HG03439 (cell line): ENCODE results near the gene HSPA6.
"Not testable (repeated sequence)": the region's sequence is repeated elsewhere in the genome, so short reads cannot be mapped to it uniquely, and the experiment has no call there.

Source experiments
- ATAC-seq: cut with Tn5 transposase; IDR thresholded peaks from one replicate; pipeline ENCODE4 v1.9.1; 2021; ENCODE audit warnings: mild to moderate bottlenecking, moderate library complexity; ENCODE audit not compliant: unreplicated experiment

HSPA6 gene

DNA sequence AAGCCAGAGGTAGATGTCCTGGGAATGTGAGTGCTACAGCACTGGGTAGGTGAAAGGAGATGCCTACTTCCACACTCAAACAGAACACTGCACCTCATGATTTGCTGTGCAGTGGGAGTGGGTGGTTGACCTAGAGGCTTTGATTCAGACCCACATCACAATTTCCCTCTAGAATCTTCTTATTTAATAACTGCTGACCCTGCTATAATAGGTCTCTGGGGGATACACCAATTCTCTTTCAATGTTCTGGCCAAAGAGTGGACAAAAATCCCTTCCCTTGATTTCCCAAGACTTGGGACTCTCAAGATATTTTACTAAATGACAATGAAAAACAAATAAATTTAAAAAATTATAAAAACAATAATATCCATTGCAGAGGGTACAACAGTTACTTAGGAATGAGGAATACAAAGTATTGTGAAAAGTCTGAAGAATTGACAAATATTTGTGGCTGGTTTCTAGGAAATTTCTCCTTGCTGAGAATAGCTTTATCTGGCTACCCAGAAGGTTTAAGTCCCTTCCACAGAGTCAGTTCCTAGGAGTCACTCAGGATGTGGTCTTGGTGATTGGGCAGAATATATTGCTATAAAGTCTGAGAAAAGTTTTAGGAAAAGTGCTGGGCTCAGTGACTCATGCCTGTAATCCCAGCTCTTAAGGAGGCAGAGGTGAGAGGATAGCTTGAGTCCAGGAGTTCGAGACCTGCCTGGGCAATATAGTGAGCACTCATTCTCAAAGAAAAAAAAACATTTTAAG, 21.5 kb upstream of the HSPA6 start:
- ATAC-seq = no peak

DNA sequence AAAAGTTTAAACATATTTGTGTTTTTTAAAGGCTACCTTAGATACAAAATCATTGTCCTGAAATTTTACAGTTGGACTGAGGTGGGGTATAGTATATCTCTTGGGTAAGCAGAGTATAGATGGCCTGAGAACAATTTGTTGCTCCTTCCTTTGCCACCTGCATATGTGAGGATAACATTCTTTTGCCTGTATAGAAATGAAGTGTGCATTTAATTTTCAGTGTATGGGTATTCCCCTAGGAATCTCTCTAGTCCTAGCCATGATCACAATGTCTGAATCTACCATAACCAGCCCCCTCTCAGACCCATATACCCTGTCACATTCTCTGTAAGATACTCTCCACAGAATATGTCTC, 21.0 kb upstream of the HSPA6 start:
- no peak for ATAC-seq

DNA sequence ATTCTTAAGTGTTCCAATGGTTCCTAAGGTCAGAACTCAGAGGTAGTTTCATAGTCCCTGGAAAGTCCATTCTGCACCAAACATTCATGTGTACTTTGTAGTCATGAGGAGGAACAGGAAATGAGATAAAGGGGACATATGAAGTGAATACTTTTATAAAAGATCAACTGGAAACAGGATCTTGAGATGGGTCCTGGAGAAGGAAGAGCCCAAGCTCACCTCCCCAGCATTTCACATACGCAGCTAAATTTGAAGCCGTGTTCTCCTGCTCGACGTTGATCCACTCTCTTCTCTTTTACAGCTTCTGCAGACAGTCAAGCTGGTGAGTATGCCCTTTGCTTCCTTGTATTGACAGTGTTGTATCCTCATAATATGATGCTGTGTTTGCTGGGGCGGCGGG, 18.7 kb upstream of the HSPA6 start:
- no peak for ATAC-seq

DNA sequence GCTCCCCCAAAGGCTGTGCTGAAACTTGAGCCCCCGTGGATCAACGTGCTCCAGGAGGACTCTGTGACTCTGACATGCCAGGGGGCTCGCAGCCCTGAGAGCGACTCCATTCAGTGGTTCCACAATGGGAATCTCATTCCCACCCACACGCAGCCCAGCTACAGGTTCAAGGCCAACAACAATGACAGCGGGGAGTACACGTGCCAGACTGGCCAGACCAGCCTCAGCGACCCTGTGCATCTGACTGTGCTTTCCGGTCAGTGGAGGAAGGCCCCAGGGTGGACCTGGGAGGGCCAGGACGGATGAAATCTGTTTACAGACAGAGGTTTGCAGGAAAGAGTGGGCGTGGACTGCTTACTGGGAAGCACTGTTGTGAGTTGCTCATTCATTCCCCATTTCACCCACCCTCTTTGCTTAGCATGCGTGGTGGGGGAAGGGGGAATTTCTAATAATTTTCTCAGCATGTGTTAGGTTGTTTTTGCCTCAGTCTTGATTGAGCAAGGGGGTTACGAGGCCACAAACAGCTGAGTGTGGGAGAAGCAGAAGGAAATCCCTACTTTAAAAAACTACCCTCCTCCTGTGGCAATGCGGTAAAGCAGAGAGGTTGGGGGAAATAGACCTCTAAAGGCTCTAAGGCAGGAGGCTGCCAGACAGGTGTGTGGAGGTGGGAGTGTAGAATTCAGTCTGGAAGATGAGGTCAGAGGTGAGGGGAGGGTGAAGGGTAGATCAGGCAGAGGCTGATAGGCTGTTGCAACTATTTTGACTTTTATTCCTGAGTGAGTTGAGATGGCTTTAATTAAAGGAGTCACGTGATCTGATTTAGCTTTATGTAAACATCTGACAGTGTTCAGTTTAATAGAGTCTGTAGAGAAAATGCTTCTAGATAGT, 17.8 kb upstream of the HSPA6 start:
- ATAC-seq = no peak

DNA sequence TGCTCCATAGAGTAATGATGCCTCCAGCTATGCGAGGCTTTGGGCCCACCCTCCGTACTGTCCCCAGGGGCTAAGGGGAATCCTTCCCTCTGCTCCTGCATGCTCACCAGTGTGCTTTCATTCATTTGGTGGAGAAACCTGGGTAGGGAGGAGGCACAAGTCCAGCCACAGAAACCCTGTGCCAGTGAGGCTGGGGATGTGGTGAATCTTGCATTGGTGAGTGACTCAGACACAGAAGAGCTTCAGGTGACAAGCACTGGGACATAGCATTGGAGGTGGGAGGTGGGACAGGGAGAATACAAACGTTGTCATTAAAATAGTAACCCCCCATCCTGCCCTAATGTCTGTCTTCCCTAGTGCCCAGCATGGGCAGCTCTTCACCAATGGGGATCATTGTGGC, 13.9 kb upstream of the HSPA6 start:
- no peak for ATAC-seq

DNA sequence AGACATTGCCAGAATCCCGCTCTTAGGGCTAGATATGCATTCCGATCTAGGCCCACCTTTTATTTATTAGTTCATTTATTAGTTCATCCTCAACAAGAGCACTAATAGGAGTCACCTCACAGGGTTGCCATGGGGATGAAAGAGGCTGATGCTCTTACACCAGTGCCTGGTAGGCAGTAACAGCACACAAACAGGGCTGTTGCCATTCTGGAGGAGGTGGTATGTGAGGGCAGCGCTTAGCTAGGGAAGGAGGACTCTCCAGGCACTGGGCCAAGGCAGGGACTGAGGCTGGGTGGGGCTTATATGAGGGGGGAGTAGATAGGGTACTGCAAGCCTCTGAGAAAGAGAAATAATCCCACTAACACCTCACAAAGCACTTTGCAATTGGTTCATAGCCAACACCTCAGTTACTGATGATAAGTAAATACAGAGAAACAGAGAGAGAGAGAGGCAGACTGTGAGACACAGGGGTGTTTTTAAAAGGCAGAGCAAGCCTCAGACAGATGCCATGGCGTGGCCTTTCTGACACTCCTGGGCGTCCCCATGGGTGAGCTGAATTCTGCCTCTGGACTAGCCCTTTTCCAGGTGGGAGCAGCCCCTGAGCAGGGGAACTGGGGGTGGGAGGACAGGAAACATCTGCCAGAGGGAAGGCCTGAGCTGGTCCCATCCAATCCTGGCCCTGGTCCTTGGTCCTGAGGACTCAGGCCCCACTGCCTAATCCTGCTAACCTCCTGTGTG, 13.2 kb upstream of the HSPA6 start:
- no peak for ATAC-seq

DNA sequence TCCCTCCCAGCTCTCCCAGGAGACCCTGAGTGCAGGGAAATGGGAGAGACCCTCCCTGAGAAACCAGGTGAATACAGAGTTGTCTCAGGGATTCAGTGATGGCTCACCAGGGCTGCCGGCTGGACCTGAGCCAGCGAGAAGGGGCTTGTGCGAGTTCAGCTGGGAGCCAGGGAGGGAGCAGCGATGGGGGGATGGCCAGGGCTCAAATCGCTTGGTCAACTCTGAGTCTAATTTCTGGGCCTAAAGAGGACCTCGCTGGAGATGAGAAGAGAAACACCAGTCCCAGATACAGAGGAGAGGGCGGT, 12.6 kb upstream of the HSPA6 start:
- no peak for ATAC-seq

DNA sequence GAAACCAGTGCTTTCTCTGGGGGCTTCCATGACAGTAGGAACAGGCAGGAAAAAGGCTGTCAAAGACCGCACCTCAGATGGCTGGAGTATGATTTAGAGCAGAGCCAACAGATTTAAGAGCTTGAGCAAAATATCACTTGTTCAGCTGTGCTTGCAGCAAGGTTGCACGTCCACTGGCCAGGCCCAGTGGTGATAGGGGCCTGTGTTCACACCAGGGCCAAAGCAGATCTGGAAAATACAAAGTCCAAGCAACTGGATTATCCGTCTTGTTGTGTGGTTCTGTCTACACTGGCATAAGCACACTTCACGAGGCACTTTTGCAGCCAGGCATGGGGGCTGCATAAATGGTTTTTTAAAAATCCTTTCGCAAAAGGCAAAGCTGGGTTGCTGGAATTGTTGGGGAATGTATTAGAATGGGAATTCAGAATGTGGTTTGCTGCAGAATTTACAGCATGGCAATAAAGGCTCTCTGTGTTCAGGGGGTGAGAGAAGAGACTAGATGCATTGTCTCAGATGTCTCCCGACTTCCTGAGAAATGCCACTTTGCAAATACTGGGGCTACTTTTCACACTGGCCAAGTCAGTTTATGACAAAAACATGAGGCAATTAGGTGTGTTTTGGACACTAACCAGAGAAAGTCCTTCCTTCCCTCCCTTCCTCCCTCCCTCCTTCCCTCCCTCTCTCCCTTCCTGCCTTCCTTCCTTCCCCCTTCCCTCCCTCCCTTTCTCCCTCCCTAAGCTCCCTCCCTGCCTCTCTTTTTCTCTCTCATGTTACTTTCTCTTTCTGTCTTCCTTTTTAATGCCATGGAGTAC, 11.5 kb upstream of the HSPA6 start:
- ATAC-seq = not testable (repeated sequence)

DNA sequence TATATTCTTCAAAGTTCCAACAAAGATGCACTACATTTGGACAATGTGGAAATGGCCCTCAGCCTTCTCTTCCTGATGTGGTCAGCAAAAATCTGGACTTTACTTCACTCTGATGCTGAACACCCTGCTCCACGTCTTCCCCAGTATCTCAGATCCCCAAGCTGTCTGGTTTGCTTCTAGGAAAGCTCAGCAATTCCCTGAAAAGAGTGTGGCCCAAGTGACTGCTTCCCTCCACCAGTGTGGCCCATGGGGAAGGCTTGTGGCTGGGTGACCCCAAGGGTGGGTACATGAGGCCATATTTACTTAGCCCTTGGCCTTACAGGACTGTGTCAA, 10.9 kb upstream of the HSPA6 start:
- ATAC-seq = not testable (repeated sequence)

DNA sequence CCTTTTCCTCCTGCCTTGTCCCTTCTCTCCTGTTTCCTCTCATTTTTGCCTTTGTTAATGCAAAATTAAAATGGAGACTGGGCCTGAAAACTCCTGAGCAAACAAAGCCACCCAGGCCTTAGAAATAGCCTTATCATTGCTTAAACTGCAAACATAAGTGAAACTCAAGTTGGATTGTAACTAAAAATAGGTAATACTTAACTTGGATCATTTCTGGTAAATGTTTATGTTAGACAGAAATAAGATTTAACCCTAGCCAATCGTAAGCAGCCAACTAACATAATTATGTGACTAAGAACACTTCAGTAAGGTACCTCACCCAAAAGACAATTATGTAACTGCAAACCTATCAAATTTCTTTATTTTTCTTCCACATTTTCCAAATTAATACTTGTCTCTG, 10.4 kb upstream of the HSPA6 start:
- ATAC-seq = not testable (repeated sequence)

DNA sequence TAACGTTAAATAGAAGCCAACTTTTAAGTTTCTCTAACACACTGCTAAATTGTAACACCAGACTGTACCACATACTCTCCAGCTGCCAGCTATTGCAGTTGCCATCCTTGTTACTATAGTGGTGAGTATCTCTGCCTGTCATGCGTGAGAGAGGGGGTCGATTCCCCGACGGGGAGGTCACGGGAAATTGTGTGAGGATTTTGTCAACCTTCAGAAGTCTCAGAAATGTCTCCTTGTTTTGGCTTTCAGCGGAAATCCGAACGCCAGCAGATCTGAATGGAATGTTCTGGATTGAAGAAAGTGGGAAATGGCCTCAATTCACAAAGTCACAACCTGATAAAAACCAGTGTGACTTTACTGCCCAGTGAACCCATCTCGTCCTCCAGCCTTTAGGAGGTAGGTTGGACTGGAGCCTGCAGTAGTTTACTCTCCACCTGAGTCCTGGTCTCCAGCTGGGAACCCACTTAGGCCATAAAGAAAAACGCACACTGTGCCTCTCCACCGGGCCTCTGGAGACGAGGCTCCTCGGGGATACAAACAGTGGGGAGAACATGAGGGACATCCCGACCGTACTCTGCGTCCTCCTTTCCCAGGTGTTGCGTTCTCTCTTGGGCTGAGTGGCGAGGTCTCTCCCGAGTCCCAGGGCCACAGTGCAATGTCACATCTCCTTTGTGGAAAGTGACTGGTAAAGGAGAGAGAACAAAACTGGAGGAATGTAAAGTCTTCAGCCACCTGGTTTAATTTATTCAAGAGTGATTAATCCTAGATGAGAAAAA, 1.1 kb upstream of the HSPA6 start:
- ATAC-seq = not testable (repeated sequence)

DNA sequence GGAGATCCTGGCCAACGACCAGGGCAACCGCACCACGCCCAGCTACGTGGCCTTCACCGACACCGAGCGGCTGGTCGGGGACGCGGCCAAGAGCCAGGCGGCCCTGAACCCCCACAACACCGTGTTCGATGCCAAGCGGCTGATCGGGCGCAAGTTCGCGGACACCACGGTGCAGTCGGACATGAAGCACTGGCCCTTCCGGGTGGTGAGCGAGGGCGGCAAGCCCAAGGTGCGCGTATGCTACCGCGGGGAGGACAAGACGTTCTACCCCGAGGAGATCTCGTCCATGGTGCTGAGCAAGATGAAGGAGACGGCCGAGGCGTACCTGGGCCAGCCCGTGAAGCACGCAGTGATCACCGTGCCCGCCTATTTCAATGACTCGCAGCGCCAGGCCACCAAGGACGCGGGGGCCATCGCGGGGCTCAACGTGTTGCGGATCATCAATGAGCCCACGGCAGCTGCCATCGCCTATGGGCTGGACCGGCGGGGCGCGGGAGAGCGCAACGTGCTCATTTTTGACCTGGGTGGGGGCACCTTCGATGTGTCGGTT, 477 bp downstream of the HSPA6 start:
- peak; percentile 5 for ATAC-seq

DNA sequence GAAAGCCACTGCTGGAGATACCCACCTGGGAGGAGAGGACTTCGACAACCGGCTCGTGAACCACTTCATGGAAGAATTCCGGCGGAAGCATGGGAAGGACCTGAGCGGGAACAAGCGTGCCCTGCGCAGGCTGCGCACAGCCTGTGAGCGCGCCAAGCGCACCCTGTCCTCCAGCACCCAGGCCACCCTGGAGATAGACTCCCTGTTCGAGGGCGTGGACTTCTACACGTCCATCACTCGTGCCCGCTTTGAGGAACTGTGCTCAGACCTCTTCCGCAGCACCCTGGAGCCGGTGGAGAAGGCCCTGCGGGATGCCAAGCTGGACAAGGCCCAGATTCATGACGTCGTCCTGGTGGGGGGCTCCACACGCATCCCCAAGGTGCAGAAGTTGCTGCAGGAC, 981 bp downstream of the HSPA6 start:
- ATAC-seq = not testable (repeated sequence)

DNA sequence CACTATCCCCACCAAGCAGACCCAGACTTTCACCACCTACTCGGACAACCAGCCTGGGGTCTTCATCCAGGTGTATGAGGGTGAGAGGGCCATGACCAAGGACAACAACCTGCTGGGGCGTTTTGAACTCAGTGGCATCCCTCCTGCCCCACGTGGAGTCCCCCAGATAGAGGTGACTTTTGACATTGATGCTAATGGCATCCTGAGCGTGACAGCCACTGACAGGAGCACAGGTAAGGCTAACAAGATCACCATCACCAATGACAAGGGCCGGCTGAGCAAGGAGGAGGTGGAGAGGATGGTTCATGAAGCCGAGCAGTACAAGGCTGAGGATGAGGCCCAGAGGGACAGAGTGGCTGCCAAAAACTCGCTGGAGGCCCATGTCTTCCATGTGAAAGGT, 1.6 kb downstream of the HSPA6 start:
- not testable (repeated sequence) for ATAC-seq

DNA sequence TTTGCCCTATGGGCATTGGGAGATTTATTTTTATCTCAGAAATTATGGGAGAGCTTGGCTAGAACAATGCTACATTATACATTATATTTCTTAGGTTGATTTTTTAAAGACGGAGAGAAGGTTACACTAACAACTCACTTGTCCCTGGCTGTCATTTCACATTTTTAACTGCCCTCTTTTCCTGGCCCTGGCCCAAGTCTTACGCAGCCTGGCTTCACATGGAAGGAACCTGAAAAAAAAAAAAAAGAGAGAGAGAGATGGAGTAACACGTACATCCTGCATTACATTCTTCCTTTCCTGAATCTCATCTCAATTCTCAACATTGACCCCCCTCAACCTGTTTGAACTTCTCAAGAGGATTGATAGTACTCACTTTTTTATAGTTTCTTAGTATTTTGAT, 4.2 kb downstream of the HSPA6 start:
- ATAC-seq = not testable (repeated sequence)

DNA sequence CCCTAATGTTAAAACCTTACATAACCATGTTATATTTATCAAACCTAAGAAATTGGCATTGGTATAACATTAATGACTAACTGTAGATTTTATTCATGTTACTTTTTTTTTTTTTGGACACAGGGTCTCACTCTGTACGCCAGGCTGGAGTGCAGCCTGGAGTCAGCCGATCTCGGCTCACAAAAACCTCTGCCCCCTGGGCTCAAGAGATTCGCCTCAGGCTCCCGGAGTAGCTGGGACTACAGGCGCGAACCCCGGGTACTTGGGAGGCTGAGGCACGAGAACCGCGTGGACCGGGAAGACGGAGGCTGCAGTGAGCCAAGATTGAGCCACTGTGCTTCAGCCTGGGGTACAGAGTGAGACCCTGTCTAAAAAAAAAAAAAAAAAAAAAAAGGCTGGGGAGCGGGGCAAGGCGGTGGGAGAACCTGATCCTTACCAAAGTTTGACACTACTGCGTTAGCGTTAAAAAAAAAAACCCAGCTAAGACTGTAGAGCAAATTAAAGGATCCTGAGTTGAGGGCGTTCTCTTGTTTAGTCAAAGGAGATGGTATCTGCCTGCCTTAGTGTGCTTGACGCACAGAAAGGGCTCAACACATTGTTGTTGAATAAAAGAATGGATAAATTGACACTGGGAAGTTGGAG, 5.2 kb downstream of the HSPA6 start:
- ATAC-seq = not testable (repeated sequence)

DNA sequence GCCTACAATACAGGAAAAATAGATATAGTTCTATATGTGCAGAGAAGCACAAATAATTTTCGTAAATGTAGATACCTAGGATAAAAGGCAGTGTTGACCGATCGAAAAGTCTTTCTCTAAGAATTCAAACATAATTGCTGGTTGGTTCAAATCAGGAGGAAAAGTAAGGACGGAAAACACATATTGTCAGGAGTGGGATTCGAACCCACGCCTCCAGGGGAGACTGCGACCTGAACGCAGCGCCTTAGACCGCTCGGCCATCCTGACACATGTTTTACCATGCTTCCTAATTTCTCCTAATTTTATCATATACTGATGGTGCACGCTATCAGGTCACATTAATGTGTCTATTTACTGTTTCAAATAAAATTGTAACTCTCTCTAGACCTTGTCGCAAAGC, 5.8 kb downstream of the HSPA6 start:
- ATAC-seq = peak; percentile 41

DNA sequence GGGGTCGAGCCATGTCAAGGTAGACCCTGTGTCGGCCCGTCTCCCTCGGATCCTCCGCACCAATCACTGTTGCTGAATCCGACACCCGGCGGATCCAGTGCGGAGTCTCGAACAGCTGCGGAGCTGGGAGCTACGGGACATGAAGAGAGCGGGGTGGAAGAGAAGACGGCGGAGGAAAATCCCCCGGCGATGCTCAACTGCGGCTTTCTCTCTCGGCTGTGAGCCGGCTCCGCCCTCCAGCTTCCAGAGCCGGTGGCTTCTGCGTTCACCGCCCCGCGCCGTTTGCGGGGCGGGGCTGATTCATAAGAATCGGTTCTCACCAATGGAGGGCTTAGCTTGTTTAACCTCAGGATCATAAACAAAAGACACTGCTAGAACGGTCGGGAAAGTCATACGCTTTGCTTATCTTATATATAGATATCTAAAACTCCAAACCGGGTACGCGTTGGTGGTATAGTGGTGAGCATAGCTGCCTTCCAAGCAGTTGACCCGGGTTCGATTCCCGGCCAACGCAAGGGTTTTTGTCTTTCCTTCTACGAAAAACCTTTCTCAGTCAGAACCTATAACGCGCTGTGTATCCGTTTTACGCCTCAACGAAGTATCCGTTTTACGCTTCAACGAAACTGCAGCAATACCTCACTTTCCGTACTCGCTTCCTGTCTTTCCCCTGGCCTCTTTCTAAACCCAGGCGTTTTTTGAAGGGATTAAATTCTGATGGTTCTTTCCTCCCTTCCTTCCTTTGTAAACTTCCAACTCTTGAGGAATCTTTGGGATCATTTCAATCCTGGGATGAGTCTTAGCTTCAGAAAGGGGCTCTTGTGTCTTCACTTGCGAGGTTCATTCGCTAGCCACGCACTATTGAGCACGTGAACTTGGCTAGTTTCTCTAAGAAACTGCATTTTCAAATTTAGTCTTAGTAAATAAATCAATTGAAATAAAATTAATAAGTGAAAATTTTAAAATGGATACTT, 6.6 kb downstream of the HSPA6 start:
- ATAC-seq = peak; percentile 76
